HL-60 (cell line): ENCODE results near the gene ATP8A2.

Experiments
- DNase-seq, 2 experiments: peaks; one replicate each; pipeline ENCODE4 v3.0.0-alpha.2; 2010 to 2020; ENCODE audit warnings: low read depth in 1 of 2, low spot score in 1 of 2
- H3K27ac ChIP-seq: fragments of 250-450 bp; sonication (Bioruptor Pico); replicated peaks from 2 replicates; pipeline ENCODE4 v1.5.1; 2020; ENCODE audit warnings: mild to moderate bottlenecking, moderate library complexity
- H3K27me3 ChIP-seq: fragments of 250-450 bp; sonication (Bioruptor Pico); 2 replicates; pipeline ENCODE4 v1.5.1; 2021; ENCODE audit warnings: mild to moderate bottlenecking, moderate library complexity; ENCODE audit not compliant: insufficient read depth, poor library complexity, severe bottlenecking
- H3K4me3 ChIP-seq: replicated peaks from 2 replicates; pipeline ENCODE4 v1.5.1; 2011; ENCODE audit warnings: mild to moderate bottlenecking, control low read depth, low read length; ENCODE audit not compliant: insufficient read depth
- GABPA ChIP-seq: IDR thresholded peaks from 2 replicates; pipeline ENCODE4 v1.6.1; 2012; ENCODE audit warnings: low read depth
- POLR2AphosphoS5 ChIP-seq: IDR thresholded peaks from 2 replicates; pipeline ENCODE4 v1.6.1; 2012; ENCODE audit warnings: low read depth
- SPI1 ChIP-seq: IDR thresholded peaks from 2 replicates; pipeline ENCODE4 v1.6.1; 2012; ENCODE audit warnings: low read depth, mild to moderate bottlenecking, borderline replicate concordance
- TF ChIP-seq, protein P1 (sequence below): IDR thresholded peaks from 2 replicates; pipeline ENCODE4 v1.6.1; 2012; ENCODE audit warnings: low read depth; ENCODE audit not compliant: insufficient replicate concordance
- TF ChIP-seq, protein P2 (sequence below): IDR thresholded peaks from one replicate; pipeline ENCODE4 v1.5.1; 2011; ENCODE audit warnings: low read length, control low read depth, inconsistent platforms; ENCODE audit not compliant: insufficient read depth

Gene ATP8A2

DNA sequence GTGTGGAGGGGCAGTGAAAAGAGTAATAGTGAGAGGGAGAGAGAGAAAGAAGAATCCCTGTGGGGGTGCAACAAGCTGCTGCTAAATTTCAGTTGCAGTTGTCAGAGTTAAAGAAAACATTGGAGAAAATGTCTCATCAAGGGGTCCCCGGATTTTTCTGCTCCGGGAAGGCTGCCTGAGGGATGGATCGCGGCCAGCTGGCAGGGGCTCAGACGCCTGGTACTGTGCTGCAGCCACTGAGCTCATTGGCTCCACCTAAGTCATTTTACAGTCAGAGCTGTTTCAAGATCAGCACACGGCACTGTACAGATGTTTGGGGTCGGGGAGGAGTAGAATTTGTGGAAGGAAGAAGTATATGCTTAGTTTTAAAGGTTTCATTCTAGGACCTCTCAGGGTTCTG is 573.8 kb downstream of the ATP8A2 start:
- no peak for DNase-seq
- no peak overlapping the region for H3K4me3 ChIP-seq
- H3K27me3 ChIP-seq: no peaks in the 10 kb centered on the region
- no peak for TF ChIP-seq POLR2AphosphoS5
- TF ChIP-seq SPI1: no peak
- TF ChIP-seq, protein P1, sequence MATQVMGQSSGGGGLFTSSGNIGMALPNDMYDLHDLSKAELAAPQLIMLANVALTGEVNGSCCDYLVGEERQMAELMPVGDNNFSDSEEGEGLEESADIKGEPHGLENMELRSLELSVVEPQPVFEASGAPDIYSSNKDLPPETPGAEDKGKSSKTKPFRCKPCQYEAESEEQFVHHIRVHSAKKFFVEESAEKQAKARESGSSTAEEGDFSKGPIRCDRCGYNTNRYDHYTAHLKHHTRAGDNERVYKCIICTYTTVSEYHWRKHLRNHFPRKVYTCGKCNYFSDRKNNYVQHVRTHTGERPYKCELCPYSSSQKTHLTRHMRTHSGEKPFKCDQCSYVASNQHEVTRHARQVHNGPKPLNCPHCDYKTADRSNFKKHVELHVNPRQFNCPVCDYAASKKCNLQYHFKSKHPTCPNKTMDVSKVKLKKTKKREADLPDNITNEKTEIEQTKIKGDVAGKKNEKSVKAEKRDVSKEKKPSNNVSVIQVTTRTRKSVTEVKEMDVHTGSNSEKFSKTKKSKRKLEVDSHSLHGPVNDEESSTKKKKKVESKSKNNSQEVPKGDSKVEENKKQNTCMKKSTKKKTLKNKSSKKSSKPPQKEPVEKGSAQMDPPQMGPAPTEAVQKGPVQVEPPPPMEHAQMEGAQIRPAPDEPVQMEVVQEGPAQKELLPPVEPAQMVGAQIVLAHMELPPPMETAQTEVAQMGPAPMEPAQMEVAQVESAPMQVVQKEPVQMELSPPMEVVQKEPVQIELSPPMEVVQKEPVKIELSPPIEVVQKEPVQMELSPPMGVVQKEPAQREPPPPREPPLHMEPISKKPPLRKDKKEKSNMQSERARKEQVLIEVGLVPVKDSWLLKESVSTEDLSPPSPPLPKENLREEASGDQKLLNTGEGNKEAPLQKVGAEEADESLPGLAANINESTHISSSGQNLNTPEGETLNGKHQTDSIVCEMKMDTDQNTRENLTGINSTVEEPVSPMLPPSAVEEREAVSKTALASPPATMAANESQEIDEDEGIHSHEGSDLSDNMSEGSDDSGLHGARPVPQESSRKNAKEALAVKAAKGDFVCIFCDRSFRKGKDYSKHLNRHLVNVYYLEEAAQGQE: no peak
- TF ChIP-seq, protein P2, sequence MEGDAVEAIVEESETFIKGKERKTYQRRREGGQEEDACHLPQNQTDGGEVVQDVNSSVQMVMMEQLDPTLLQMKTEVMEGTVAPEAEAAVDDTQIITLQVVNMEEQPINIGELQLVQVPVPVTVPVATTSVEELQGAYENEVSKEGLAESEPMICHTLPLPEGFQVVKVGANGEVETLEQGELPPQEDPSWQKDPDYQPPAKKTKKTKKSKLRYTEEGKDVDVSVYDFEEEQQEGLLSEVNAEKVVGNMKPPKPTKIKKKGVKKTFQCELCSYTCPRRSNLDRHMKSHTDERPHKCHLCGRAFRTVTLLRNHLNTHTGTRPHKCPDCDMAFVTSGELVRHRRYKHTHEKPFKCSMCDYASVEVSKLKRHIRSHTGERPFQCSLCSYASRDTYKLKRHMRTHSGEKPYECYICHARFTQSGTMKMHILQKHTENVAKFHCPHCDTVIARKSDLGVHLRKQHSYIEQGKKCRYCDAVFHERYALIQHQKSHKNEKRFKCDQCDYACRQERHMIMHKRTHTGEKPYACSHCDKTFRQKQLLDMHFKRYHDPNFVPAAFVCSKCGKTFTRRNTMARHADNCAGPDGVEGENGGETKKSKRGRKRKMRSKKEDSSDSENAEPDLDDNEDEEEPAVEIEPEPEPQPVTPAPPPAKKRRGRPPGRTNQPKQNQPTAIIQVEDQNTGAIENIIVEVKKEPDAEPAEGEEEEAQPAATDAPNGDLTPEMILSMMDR: no peak
- TF ChIP-seq GABPA: no peak
- no peak overlapping the region for H3K27ac ChIP-seq

DNA sequence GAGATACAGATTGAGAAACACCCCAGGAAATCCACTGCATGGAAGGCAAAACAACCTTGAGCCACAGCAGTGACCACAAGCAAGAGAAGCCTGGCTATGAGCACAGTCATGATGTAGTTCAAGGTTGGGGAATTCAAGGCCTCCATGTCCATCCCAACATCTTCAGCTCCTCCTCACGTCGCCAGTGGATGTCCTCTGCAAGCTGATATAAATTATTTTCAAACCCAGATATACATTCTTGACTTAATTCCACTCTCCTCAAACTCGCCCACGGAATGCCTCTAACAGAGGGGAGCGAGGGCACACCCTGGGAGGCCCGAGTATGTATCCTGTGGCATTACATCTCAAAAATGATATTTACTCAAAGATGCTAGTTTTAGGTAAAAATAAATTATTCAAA is 574.5 kb downstream of the ATP8A2 start:
- Histone ChIP-seq H3K27me3 (no peaks in the 10 kb centered on the region), H3K4me3 (no peak overlapping the region), H3K27ac (no peak overlapping the region)
- TF ChIP-seq GABPA (no peak), POLR2AphosphoS5 (no peak), SPI1 (no peak)
- TF ChIP-seq, protein P2: no peak
- TF ChIP-seq, protein P1: no peak
- DNase-seq: no peak

DNA sequence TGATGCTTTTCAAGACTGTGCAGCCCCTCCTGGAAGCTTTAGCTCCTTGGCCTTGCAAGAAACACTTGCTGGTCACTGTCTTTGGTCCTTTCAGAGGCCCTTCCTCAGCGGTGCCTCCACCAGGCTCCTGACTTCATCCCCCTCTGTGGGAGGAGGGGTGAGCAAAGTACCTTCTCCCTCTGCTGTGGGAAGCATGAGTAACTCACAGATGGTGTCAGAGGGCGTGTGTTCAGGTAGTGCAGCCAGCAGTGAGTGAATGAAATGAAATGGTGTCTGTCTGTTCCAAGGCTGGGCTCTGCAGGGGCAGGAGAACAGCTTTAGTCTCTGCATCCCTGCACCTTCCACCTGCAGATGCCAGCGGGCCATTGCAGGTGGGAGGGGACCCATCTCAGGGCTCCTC is 577.1 kb downstream of the ATP8A2 start:
- TF ChIP-seq GABPA (no peak), SPI1 (no peak), POLR2AphosphoS5 (no peak)
- TF ChIP-seq, protein P1: no peak
- TF ChIP-seq, protein P2: no peak
- H3K4me3 ChIP-seq: no peak overlapping the region
- H3K27me3 ChIP-seq: no peaks in the 10 kb centered on the region
- H3K27ac ChIP-seq: no peak overlapping the region
- DNase-seq: no peak
